Natural killer cell (primary cell): ENCODE measurements around the gene SLCO4A1. TPM values are rescaled to one million over a fixed set of nuclear protein-coding genes. Genes with fewer than 3 reads are reported as not detected.

ENCODE experiments used
- ATAC-seq, 3 donors: fragments of 150-1000 bp in 2 of 3; fragments of 200-7000 bp in 1 of 3; cut with Tn5 transposase; 1 replicate in 1 of 3; 2 replicates in 2 of 3; pipeline ENCODE4 v1.10.0; 2021; ENCODE audit warnings: mild to moderate bottlenecking in 2 of 3, moderate library complexity in 2 of 3
- DNase-seq, 2 donors: peaks; one replicate each; pipeline versions ENCODE4 v3.0.0 to v3.0.0-alpha.2; 2013 to 2021; ENCODE audit warnings: mixed read lengths in 1 of 2
- H3K27ac ChIP-seq: one replicate; pipeline ENCODE4 v1.5.1; 2013; ENCODE audit warnings: mild to moderate bottlenecking, low read length
- H3K27me3 ChIP-seq: one replicate; pipeline ENCODE4 v1.6.1; 2013; ENCODE audit warnings: low read length; ENCODE audit not compliant: control insufficient read depth, insufficient read depth
- H3K36me3 ChIP-seq: one replicate; pipeline ENCODE4 v1.6.1; 2013; ENCODE audit warnings: low read length; ENCODE audit not compliant: control insufficient read depth, insufficient read depth
- H3K4me1 ChIP-seq: one replicate; pipeline ENCODE4 v1.6.1; 2013; ENCODE audit warnings: low read length; ENCODE audit not compliant: control insufficient read depth, insufficient read depth
- H3K4me3 ChIP-seq: one replicate; pipeline ENCODE4 v1.5.1; 2013; ENCODE audit warnings: low read length
- H3K9me3 ChIP-seq: one replicate; pipeline ENCODE4 v1.6.1; 2013; ENCODE audit warnings: low read length; ENCODE audit not compliant: control insufficient read depth, insufficient read depth
- H3K27ac Mint-ChIP-seq, 2 donors: one replicate each; pipeline ENCODE4 v1.8.0; 2022; ENCODE audit warnings: mild to moderate bottlenecking in 2 of 2, mixed read lengths in 2 of 2, moderate library complexity in 1 of 2
- H3K27me3 Mint-ChIP-seq, 2 donors: one replicate each; pipeline ENCODE4 v1.8.0; 2022; ENCODE audit warnings: low read depth in 2 of 2, mixed read lengths in 2 of 2
- H3K36me3 Mint-ChIP-seq: one replicate; pipeline ENCODE4 v1.8.0; 2022; ENCODE audit warnings: mixed read lengths
- H3K4me1 Mint-ChIP-seq, 2 donors: one replicate each; pipeline ENCODE4 v1.8.0; 2022; ENCODE audit warnings: mixed read lengths in 2 of 2
- H3K4me3 Mint-ChIP-seq: one replicate; pipeline ENCODE4 v1.8.0; 2022; ENCODE audit warnings: mild to moderate bottlenecking, moderate library complexity, mixed read lengths
- H3K9me3 Mint-ChIP-seq, 2 donors: one replicate each; pipeline ENCODE4 v1.8.0; 2022; ENCODE audit warnings: mixed read lengths in 2 of 2
- WGBS: methylation state at CpG from one replicate; pipeline ENCODE4 v1.1.7; 2013; ENCODE audit warnings: missing lambda C conversion rate; ENCODE audit not compliant: insufficient coverage; 5-methylcytosine and 5-hydroxymethylcytosine counted together
- intact Hi-C: fragments of 100-400 bp; cut with micrococcal nuclease; formaldehyde crosslinking; loops from one replicate; pipeline ENCODE4 v1.14.2; 2022
- total RNA-seq, 4 donors: library from RNA; stranded (reverse); fragments of 120-200 nt in 1 of 4; gene quantifications; one replicate each; pipeline versions ENCODE4 v1.2.3 to v1.2.4, GENCODE V29; 2013 to 2022
- TF ChIP-seq, protein P1 (sequence below): fragments of 200-600 bp; IDR thresholded peaks from one replicate; pipeline ENCODE4 v1.8.0; 2022; ENCODE audit warnings: antibody characterized with exemption

Gene SLCO4A1
- total RNA-seq, 3 donors from 2014 or later (not counting 1 experiment from before 2014, with no cell fraction given), result 0.59 to 1.4 (median 1.1) TPM

DNA sequence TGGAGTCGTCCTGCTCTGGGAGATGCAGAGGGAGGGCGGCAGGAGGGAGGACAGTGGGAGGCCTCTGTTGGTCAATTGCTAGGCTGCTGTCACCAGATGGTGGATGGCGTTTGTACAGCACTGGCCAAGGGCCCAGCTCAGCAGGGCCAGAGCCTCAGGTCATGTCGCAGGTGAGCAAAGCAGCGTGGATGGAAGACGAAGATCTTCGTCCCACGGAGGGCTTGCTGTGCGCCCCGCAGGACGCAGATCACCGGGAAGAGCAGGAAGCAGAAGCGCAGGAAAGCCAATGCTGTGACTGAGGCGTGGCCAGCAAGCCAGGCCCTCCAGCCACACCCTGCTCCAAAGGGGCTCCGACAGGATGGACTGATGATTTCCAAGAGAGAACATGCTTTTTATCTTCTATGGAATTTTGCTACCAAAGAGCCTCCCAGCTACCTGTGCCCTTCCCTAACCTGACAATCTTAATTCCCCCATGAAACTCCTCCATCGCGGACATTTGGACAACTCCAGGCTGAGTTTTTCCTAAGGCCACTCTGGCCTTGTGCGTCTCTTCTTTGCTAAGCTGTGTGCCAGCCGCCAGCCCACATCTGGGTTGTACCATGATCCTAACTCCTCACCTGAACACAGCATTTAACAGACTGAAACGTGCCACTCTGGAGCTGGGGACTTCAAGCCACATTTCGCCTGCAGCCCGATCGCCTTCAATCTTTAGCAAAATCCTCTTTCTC lies 3.5 kb upstream of the SLCO4A1 start:
- Mint-ChIP-seq H3K4me3 (no peak overlapping the region), H3K9me3 (no peaks in the 10 kb centered on the region), H3K27me3 (peaks cover 10 to 11% of the 10 kb centered on the region in 2 donors), H3K27ac (no peak overlapping the region), H3K36me3 (no peaks in the 10 kb centered on the region), H3K4me1 (peaks cover 5 to 26% of the 10 kb centered on the region in 2 donors)
- ATAC-seq (no peak), DNase-seq (no peak)
- H3K27me3 ChIP-seq, result peaks cover 4% of the 10 kb centered on the region
- H3K36me3 ChIP-seq, result no peaks in the 10 kb centered on the region
- H3K4me1 ChIP-seq, result peaks cover 22% of the 10 kb centered on the region
- H3K27ac ChIP-seq, result no peak overlapping the region
- H3K9me3 ChIP-seq, result no peaks in the 10 kb centered on the region
- intact Hi-C loops, result no loop called here
- TF ChIP-seq, protein P1, sequence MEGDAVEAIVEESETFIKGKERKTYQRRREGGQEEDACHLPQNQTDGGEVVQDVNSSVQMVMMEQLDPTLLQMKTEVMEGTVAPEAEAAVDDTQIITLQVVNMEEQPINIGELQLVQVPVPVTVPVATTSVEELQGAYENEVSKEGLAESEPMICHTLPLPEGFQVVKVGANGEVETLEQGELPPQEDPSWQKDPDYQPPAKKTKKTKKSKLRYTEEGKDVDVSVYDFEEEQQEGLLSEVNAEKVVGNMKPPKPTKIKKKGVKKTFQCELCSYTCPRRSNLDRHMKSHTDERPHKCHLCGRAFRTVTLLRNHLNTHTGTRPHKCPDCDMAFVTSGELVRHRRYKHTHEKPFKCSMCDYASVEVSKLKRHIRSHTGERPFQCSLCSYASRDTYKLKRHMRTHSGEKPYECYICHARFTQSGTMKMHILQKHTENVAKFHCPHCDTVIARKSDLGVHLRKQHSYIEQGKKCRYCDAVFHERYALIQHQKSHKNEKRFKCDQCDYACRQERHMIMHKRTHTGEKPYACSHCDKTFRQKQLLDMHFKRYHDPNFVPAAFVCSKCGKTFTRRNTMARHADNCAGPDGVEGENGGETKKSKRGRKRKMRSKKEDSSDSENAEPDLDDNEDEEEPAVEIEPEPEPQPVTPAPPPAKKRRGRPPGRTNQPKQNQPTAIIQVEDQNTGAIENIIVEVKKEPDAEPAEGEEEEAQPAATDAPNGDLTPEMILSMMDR, result no peak
- H3K4me3 ChIP-seq, result no peak overlapping the region
- WGBS, result 95% methylated on average over 23 of the region's 23 CpGs

DNA sequence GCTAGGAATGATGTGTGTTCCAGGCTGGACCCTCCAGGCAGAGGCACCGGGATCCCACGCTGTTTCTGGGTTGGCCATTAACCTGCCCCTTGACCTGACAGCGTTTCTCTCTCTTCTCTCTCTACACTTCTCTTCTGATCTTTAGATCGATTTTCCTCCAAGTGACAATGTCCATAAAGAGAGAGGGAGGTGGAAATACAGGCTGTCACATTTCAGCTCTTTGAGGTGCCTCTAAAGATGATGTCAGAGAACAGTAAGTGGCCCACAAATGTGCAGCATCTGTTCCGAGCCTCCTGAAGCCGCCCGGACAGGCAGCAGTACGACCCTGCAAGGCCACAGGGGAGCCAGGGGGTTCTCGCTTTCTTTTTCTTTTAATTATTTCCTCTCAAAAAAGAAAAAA lies 2.5 kb upstream of the SLCO4A1 start:
- Histone ChIP-seq H3K4me3 (no peak overlapping the region), H3K4me1 (peaks cover 31% of the 10 kb centered on the region), H3K27ac (no peak overlapping the region), H3K36me3 (no peaks in the 10 kb centered on the region), H3K9me3 (no peaks in the 10 kb centered on the region), H3K27me3 (peaks cover 4% of the 10 kb centered on the region)
- no peak for DNase-seq
- WGBS, result 88% methylated on average over 7 of the region's 9 CpGs
- no peak overlapping the region for H3K27ac Mint-ChIP-seq
- peaks cover 10 to 11% of the 10 kb centered on the region in 2 donors for H3K27me3 Mint-ChIP-seq
- intact Hi-C loops, result no loop called here
- H3K9me3 Mint-ChIP-seq, result no peaks in the 10 kb centered on the region
- no peaks in the 10 kb centered on the region for H3K36me3 Mint-ChIP-seq
- TF ChIP-seq, protein P1, result no peak
- peaks cover 5 to 26% of the 10 kb centered on the region in 2 donors for H3K4me1 Mint-ChIP-seq
- no peak for ATAC-seq
- H3K4me3 Mint-ChIP-seq, result no peak overlapping the region

DNA sequence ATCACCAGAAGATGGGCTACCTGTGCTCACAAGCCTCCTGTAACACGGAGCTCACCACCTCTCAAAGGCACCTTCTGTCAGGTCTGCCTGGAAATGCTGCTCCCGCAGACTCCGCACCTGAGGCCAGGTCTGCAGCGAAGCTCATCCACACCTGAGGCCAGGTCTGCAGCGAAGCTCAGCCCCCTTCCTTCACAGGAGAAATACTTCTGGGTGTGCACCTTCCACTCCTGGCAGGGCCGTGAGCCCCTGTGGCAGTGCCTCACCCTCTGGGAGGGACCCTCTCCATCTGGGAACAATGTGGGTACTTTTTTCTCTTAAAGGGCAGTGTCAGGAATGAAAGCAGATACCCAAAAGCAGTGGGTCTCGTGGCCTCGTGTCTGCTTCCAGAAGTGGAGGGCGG lies 1.4 kb upstream of the SLCO4A1 start:
- TF ChIP-seq, protein P1, result no peak
- no peak for ATAC-seq
- intact Hi-C loops, result no loop called here
- Mint-ChIP-seq H3K36me3 (no peaks in the 10 kb centered on the region), H3K4me3 (no peak overlapping the region), H3K27ac (no peak overlapping the region), H3K9me3 (no peaks in the 10 kb centered on the region), H3K4me1 (peaks cover 5 to 21% of the 10 kb centered on the region in 2 donors), H3K27me3 (peaks cover 2 to 4% of the 10 kb centered on the region in 2 donors)
- 80% methylated on average over 9 of the region's 9 CpGs for WGBS
- Histone ChIP-seq H3K36me3 (no peaks in the 10 kb centered on the region), H3K27me3 (peaks cover 4% of the 10 kb centered on the region), H3K27ac (no peak overlapping the region), H3K9me3 (no peaks in the 10 kb centered on the region), H3K4me3 (no peak overlapping the region), H3K4me1 (peaks cover 37% of the 10 kb centered on the region)
- DNase-seq, result no peak
